Regular cardiac myocyte (primary cell): ENCODE data around the gene LTN1. TPM values are rescaled to one million over a fixed set of nuclear protein-coding genes. Genes with fewer than 3 reads are reported as not detected.

Source experiments
- total RNA-seq: library from RNA; depleted of rRNA; stranded (reverse); fragments of >200 nt; gene quantifications from 2 replicates; pipeline ENCODE4 v1.2.3, GENCODE V29; 2014

The LTN1 gene, protein sequence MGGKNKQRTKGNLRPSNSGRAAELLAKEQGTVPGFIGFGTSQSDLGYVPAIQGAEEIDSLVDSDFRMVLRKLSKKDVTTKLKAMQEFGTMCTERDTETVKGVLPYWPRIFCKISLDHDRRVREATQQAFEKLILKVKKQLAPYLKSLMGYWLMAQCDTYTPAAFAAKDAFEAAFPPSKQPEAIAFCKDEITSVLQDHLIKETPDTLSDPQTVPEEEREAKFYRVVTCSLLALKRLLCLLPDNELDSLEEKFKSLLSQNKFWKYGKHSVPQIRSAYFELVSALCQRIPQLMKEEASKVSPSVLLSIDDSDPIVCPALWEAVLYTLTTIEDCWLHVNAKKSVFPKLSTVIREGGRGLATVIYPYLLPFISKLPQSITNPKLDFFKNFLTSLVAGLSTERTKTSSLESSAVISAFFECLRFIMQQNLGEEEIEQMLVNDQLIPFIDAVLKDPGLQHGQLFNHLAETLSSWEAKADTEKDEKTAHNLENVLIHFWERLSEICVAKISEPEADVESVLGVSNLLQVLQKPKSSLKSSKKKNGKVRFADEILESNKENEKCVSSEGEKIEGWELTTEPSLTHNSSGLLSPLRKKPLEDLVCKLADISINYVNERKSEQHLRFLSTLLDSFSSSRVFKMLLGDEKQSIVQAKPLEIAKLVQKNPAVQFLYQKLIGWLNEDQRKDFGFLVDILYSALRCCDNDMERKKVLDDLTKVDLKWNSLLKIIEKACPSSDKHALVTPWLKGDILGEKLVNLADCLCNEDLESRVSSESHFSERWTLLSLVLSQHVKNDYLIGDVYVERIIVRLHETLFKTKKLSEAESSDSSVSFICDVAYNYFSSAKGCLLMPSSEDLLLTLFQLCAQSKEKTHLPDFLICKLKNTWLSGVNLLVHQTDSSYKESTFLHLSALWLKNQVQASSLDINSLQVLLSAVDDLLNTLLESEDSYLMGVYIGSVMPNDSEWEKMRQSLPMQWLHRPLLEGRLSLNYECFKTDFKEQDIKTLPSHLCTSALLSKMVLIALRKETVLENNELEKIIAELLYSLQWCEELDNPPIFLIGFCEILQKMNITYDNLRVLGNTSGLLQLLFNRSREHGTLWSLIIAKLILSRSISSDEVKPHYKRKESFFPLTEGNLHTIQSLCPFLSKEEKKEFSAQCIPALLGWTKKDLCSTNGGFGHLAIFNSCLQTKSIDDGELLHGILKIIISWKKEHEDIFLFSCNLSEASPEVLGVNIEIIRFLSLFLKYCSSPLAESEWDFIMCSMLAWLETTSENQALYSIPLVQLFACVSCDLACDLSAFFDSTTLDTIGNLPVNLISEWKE (N-terminal part only)
- total RNA-seq = 29.1 and 36.6 TPM in 2 replicates

DNA sequence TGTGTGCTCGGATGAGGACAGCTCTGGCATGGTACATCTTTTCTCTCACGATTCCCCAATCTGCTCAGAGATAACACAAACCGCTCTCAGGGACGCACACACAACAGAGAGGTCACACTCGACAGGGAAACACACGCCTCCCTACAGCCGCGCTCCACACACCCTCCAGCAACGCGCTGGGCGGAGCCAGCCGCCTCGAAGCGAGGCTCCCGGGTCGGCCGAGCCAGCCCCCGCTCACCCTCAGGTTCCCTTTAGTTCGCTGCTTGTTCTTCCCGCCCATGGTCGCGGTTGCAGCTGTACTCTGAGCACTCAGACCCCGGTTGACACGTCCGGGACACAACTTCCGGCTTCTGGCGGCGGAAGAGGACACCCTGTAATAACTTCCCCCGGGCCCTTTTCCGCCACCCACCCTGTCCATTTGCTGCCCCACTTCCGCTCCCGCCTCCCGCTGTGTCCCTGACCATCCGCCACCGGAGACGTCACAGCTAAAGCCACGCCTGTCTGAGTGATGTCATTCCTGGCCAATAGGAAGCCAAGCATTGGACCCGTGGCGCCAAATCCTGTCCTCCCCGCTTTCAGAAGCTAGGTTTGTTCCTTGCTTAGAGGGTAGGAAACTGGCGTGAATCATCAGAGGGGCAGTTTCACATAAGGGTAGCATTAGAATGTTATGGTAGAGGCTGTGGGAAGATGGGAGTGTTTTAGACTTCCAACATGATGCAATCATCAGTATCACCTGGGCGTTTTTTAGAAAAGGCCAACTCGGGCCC is at the start of gene LTN1:
Gene LTN1 (minus strand): TSS at position 352 of the 767 bp plus-strand sequence. CDS start 72 bp downstream, at position 280.

DNA sequence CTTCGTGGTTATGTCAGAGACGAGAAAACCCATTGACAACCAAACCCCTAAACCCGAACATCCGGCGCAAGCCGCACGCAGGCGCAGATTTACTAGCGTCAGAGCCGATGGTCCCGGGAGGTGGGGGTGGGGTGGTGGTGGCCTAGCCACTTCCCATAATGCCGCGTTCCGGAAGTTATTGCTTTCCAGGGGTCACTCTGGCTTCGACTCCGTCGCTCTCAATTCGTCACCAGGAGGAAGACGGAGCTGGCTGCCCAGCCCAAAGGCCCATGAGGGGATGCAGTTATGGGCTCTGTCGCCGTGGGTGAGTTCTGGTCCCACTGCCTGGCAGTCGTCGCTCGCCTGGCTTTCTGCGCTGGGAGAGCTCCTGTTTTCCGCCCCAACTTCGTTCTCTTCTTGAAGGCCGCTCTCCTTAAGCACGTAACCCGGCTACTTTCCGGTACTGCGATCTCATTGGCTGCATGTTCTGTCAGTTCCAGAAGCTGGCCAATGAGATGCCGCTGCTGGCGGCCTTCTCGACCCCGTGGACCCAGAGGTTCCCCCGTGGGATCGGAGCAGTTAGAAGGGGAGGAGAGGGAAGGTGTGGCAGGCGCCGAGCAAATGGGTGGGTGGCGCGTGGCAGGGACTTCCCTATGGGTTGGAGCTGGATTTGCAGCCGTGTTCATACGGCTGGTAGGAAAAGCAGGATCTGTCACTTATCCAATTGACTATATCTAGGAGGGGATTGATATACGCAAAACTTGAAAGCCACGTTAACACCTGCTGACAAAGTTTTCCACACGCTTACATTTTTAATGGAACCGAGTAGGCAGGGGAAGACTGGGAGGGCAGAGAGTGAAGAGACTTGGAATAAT is 32.0 kb upstream of the LTN1 start, which contains the start of gene USP16:
Gene USP16 (plus strand): TSS at position 195 of the 854 bp plus-strand sequence. CDS start 3,246 bp downstream, outside the sequence.

Other genes with a start within 250 kb of the LTN1 start
- 17.8 and 29.1 TPM in 2 replicates for gene RWDD2B, start 26.5 kb upstream of the LTN1 start, total RNA-seq
- 36.1 and 45.6 TPM in 2 replicates for gene USP16, start 31.8 kb upstream of the LTN1 start, total RNA-seq
- gene CCT8, start 80.8 kb upstream of the LTN1 start, total RNA-seq = 279 and 396 TPM in 2 replicates
- 41.8 and 65.4 TPM in 2 replicates for gene MAP3K7CL, start 137.8 kb upstream of the LTN1 start, total RNA-seq